H1 (cell line): ENCODE measurements around the gene FAT1. TPM values are rescaled to one million over a fixed set of nuclear protein-coding genes. Genes with fewer than 3 reads are reported as not detected.

Experiments used
- CHD2 ChIP-seq: IDR thresholded peaks from 2 replicates; pipeline ENCODE4 v1.6.1; 2012; ENCODE audit warnings: low read length, improper control_type of control experiment
- E2F6 ChIP-seq: IDR thresholded peaks from 2 replicates; pipeline ENCODE4 v1.6.1; 2012; ENCODE audit warnings: inconsistent platforms
- GABPA ChIP-seq: IDR thresholded peaks from 2 replicates; pipeline ENCODE4 v1.6.1; 2011; ENCODE audit warnings: mild to moderate bottlenecking, low read length, moderate library complexity, borderline replicate concordance; ENCODE audit not compliant: insufficient read depth
- KDM5A ChIP-seq: fragments of 200-600 bp; IDR thresholded peaks from 2 replicates; pipeline ENCODE4 v1.7.1; 2012; ENCODE audit warnings: mild to moderate bottlenecking, low read length, inconsistent platforms, mixed read lengths
- SIN3A ChIP-seq, 2 experiments: IDR thresholded peaks in 1 of 2; conservative IDR thresholded peaks in 1 of 2; 2 replicates each; pipeline ENCODE4 v1.6.1; 2011 to 2012; ENCODE audit warnings: low read length in 2 of 2, improper control_type of control experiment in 1 of 2, low read depth in 1 of 2, mild to moderate bottlenecking in 1 of 2
- polyA plus RNA-seq, 7 experiments: library from polyadenylated mRNA; depleted of rRNA in 3 of 7; stranded (reverse) in 5 of 7; unstranded in 2 of 7; fragments of >200 nt in 5 of 7; fragments of 200-250 nt in 2 of 7; gene quantifications; 1 replicate in 5 of 7; 2 replicates in 1 of 7; 4 replicates in 1 of 7; pipeline versions ENCODE4 v1.2.1 to v1.2.3, GENCODE V29; 2011 to 2013; ENCODE audit warnings: missing spikeins in 2 of 7, mixed read lengths in 2 of 7
- total RNA-seq: library from RNA; stranded (reverse); fragmentation: NEBNext Ultra II Directional; extraction: Animal tissue kit (Norgen Biotek cat#: 25700); gene quantifications from 2 replicates; pipeline ENCODE4 v1.2.1, GENCODE V29; 2021

Gene FAT1
- total and polyA plus RNA-seq, 2 of the 8 experiments (the other 6 are each of a cell fraction or from before 2014, with no cell fraction given), result 94.4 to 137 TPM

DNA sequence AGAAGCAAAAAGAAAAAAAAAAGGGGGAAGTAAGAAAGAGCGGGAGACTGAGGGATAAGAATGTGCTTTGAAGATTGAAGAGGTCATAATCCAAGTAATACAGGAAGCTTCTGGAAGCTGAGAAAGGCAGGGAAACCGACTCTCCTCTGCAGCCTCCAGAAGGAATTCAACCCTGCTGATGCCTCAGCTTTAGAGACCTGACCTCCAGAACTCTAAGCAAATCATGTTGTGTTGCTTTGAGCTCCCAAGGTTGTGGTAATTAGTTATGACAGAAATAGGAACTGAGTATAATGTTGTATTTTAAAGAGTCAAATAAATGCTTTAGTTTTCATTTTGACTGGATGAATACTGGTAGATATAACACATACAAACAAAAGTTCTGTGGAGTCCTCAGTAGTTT, 48.0 kb upstream of the FAT1 start (continued):
- TF ChIP-seq E2F6 (no peak), KDM5A (no peak), GABPA (no peak), CHD2 (no peak), SIN3A (conservative IDR thresholded peaks at IDR 0.05 in 1 of 2, IDR thresholded peaks at IDR 0.05 in 1 of 2; ENCODE audit: low read depth in 1 of 2, low read length in 2 of 2) (no peak)
